GM18526 (cell line): ENCODE measurements around the gene HIP1R.

Source experiments
- POLR2A ChIP-seq: IDR thresholded peaks from 3 replicates; pipeline ENCODE4 v1.6.1; 2011; ENCODE audit not compliant: insufficient read length; ENCODE audit errors: extremely low read depth

HIP1R gene

GRCh38 chr12:122834921-122835749 lies at the start of gene HIP1R:
HIP1R (plus strand) TSS chr12:122835457; CDS start chr12:122835551, 94 bp downstream.
- peak; percentile 31 for TF ChIP-seq POLR2A

DNA sequence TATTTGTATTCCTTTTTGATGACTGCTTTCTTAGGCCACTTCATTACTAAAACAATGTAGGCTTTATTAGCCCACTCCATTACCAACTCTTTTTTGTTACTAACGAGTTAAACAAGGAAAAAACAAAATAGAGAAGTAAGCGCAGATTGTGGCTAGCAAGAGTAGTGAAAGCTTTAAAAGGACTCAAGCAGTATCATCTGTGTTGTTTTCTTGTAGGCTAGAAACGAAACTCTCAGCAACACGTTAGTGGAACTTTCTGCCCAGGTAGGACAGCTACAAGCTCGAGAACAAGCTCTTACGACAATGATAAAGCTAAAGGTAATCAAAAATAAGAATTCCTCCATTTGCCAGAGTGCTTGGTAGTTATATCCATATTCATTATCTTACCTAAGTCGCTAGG lies 49.8 kb upstream of the HIP1R start:
- no peak for TF ChIP-seq POLR2A

DNA sequence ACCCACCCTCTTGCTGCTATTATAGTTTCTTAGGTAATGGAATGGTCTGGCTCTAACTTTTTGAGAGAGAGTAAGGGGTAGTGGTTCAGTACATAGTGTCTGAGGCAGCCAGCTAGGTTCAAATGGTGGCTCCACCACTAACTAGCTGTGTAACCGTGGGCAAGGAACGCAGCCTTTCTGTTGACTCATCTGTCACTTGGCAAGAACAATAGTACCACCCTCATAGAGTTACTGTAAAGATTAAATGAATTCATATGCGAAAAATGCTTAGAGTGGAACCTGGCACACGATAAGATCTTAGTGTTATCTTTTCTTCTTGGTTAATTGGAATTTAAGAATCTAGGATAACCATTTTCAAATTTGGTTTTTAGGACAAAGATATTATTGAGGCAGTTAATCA lies 46.9 kb upstream of the HIP1R start:
- no peak for TF ChIP-seq POLR2A

DNA sequence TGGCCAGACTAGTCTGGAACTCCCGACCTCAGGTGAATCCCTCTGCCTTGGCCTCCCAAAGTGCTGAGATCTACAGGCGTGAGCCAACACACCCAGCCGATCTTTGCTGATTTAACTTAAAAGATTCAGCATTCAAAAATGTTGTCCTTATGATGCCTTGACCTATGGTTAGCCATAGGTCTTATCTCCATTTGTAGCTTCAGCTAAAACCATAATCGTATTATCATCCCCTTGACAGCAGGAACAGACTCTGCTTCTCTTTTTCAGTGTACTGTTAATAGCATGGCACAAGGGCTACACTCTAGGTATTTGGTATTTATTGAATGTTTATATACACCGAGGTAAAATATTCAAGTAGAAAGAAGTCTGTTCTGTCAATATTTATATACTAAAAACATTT lies 45.6 kb upstream of the HIP1R start:
- no peak for TF ChIP-seq POLR2A

GRCh38 chr12:122790393-122791075 lies 44.7 kb upstream of the HIP1R start:
- no peak for TF ChIP-seq POLR2A

DNA sequence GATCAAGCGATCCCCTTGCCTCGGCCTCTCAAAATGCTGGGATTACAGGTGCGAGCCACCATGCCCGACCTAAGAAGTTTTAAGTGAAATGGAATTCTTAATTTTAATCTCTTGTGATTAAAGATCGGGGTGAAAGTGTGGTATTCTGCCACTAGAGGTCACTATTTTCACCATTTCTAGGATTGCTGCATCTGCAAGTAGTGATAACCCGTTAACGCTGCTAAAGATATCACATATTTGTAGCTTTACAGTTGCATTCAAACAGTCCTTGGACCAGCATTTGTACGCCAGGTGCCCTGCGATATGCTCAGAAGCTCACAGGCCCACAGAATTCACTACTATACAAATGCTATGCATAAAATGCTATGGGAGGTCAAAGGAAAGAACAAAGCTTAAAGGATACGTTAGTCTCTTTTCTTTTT lies 41.6 kb upstream of the HIP1R start:
- TF ChIP-seq POLR2A = no peak

DNA sequence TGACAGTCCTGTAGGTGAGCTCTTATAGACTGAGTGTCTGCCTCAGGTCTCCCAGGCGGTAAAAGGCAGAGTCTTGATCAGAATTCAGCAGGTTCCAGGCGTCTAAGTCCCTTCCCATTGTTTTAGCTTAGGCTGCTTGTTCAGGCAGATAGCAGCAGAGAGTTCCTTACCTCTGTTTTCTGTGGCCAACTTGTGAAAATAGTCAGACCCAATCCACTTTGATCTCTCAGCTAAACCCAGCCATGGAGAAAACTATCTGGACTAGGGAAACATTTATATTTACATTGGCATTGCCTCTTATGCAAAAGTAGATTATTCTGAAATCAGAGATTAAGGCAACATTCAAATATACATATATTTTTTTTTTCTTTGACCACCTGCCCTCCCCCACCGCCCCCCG lies 39.5 kb upstream of the HIP1R start:
- TF ChIP-seq POLR2A = no peak

- TF ChIP-seq POLR2A = no peak
These were observed 35.5 kb upstream of the HIP1R start for GRCh38 chr12:122799641-122800243.

- TF ChIP-seq POLR2A = no peak
These were observed 31.3 kb upstream of the HIP1R start for GRCh38 chr12:122803937-122804336.

- TF ChIP-seq POLR2A = no peak
These were observed 27.6 kb upstream of the HIP1R start for GRCh38 chr12:122807651-122808050.

DNA sequence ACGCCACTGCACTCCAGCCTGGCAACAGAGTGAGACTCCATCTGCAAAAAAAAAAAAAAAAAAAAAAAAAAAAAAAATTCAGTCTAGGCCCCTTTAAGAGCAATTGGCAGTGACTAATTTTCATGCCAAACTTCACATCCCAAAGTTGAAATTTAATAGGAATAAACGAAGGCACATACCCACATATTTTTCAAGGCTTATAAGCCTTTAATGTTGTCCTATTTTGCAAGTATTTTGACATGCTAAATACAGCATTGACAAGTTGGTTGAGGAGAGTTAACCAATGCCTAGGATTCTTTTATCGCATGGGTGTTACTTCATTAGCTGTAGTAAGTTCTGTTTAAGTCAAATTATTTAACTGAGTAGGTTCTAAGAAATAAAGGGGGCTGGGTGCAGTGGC lies 23.5 kb upstream of the HIP1R start:
- TF ChIP-seq POLR2A = no peak

GRCh38 chr12:122813310-122813713 lies 21.9 kb upstream of the HIP1R start:
- no peak for TF ChIP-seq POLR2A

DNA sequence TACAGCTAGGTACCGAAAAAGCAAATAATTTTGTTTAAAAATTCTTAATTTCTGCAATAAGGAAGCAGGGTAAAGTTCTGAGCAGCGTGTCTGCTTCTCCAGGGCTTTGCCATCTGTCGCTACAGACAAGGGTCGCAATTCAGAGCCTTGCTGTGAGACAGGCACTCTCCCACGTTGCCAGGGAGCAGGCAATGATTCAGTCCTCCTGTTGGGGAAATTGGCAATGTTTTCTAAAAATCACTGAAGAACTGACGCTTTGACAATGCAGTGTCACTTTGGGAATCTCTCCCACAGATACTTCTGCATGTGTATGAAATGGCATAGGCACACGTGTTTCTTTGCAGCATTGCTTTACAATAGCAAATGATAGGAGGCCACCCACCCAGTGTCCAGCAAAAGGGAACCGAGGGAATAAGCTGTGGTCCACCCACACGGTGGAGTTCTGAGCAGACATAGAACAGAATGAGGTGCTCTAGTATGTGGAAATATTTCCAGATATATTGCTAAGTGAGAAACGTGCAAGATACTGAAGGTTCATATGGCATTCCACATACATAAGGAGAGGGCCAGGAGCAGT lies 16.0 kb upstream of the HIP1R start:
- TF ChIP-seq POLR2A = no peak

DNA sequence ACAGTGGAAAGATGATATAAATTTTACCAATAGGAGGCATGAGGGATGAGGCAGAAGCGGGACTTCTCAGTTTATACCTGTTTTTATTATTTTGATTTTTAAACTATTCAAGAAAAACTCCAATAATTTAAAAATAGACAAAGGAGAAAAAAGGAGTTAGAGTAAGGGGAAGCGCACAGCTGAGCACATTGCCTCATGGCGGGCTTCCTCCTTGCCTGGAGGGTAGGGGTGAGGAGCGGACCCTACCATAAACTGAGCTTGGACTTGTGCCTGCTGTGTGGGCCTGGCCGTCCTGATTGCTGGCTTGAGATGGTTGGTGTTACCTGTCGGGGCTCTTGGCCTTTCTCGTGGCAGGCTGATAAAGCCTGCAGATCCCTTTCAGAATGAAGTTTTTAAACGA lies 15.1 kb upstream of the HIP1R start:
- no peak for TF ChIP-seq POLR2A

DNA sequence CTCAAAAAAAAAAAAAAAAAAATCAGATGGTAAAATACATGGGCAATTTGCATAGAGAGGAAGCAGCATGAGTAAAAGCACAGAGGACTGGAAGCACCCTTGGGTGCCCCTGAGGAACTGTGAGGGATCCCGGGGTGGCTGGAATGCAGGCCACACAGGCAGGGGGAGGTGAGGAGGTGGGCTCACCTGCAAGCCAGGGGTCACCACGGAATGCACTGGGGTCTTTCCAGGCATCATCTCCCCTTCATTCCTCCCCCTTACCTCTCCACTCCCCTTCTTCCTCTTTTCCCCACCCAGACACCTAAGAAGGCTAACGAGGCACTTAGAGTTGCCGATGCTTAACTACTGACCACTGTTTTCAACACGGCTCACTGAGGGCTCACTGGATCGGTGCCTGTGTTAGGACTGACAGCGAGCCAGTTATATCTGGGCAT lies 14.4 kb upstream of the HIP1R start:
- TF ChIP-seq POLR2A = no peak

DNA sequence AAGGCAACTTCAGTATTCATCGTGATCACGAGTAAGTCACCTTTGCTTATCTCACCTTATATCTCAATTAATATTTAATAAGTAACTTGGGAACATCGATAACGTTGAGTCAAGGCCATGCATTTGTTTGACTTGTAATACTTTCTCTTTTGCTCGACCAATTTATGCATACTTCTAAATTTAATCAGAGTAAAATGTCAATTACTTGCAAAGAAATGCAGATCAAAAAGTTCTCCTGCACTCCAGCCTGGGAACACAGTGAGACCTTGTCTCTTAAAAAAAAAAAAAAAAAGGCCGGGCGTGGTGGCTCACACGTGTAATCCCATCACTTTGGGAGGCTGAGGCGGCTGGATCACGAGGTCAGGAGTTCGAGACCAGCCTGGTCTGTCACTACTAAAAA lies 11.8 kb upstream of the HIP1R start:
- no peak for TF ChIP-seq POLR2A
